Type B pancreatic cell (in vitro differentiated cells): ENCODE results near the gene SRRD. TPM values are rescaled to one million over a fixed set of nuclear protein-coding genes. Genes with fewer than 3 reads are reported as not detected.

Source experiments
- DNase-seq: peaks from one replicate; pipeline ENCODE4 v3.0.0; 2021; ENCODE audit warnings: mixed read lengths; ENCODE audit not compliant: unreplicated experiment; ENCODE audit errors: extremely low spot score
- H3K27ac Mint-ChIP-seq: 2 replicates; pipeline ENCODE4 v1.8.0; 2021; ENCODE audit warnings: mild to moderate bottlenecking, mixed read lengths
- H3K27me3 Mint-ChIP-seq: 2 replicates; pipeline ENCODE4 v1.8.0; 2021; ENCODE audit warnings: mixed read lengths
- H3K36me3 Mint-ChIP-seq: 2 replicates; pipeline ENCODE4 v1.8.0; 2021; ENCODE audit warnings: mixed read lengths
- H3K4me1 Mint-ChIP-seq: one replicate; pipeline ENCODE4 v1.8.0; 2021; ENCODE audit warnings: mixed read lengths; ENCODE audit not compliant: unreplicated experiment
- H3K4me3 Mint-ChIP-seq: 2 replicates; pipeline ENCODE4 v1.8.0; 2021; ENCODE audit warnings: mild to moderate bottlenecking, mixed read lengths
- H3K9me3 Mint-ChIP-seq: 2 replicates; pipeline ENCODE4 v1.8.0; 2021; ENCODE audit warnings: mixed read lengths
- total RNA-seq: library from RNA; stranded (reverse); gene quantifications from 2 replicates; pipeline ENCODE4 v1.2.1, GENCODE V29; 2021; ENCODE audit warnings: low replicate concordance
- TF ChIP-seq, protein P1 (sequence below): fragments of 200-600 bp; sonication (generic); conservative IDR thresholded peaks from 2 replicates; pipeline ENCODE4 v1.5.0; 2021; ENCODE audit warnings: antibody characterized with exemption, mild to moderate bottlenecking

Gene SRRD
- total RNA-seq, 1 donor from 2014 or later = 27.7 TPM

DNA sequence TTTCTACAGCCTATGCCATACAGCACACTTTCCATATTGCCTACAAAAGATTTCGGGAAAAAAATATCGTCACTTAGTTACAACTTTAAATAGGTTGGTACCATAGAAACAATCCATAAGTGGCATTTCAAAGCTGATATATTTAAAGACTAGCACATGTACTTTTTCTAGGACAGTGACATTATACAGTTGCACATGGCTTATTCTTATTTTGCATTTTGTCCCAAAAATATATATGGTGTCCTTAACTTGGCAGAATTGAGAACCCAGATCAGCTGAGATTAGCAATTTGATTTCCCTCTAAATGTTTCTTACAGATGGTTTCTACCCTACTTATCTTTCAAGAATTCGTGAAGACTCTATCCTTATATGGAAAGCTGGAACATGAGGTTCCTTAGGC is 32.3 kb downstream of the SRRD start:
- DNase-seq = no peak
- TF ChIP-seq, protein P1, sequence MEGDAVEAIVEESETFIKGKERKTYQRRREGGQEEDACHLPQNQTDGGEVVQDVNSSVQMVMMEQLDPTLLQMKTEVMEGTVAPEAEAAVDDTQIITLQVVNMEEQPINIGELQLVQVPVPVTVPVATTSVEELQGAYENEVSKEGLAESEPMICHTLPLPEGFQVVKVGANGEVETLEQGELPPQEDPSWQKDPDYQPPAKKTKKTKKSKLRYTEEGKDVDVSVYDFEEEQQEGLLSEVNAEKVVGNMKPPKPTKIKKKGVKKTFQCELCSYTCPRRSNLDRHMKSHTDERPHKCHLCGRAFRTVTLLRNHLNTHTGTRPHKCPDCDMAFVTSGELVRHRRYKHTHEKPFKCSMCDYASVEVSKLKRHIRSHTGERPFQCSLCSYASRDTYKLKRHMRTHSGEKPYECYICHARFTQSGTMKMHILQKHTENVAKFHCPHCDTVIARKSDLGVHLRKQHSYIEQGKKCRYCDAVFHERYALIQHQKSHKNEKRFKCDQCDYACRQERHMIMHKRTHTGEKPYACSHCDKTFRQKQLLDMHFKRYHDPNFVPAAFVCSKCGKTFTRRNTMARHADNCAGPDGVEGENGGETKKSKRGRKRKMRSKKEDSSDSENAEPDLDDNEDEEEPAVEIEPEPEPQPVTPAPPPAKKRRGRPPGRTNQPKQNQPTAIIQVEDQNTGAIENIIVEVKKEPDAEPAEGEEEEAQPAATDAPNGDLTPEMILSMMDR = no peak
- Mint-ChIP-seq H3K27ac (no peak overlapping the region), H3K4me3 (no peak overlapping the region), H3K36me3 (no peaks in the 10 kb centered on the region), H3K4me1 (peaks cover 27% of the 10 kb centered on the region), H3K9me3 (no peaks in the 10 kb centered on the region), H3K27me3 (no peaks in the 10 kb centered on the region)

DNA sequence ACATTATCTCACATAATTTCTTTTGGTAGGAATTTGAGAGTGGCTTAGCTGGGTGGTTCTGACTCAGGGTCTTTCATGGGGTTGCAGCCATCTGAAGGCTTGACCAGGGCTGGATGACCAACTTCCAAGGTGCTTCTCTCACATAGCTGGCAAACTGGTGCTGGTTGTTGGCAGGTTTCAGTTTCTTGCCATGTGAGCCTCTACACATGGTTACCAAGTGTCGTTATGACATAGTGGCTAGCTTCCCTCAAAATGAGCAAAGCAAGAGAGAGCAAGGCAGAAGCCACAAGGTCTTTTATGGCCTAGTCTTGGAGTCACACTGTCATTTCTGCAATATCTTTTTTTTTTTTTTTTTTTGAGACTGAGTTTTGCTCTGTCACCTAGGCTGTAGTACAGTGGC is 32.8 kb downstream of the SRRD start:
- Mint-ChIP-seq H3K27ac (no peak overlapping the region), H3K9me3 (no peaks in the 10 kb centered on the region), H3K27me3 (no peaks in the 10 kb centered on the region), H3K4me1 (peaks cover 21% of the 10 kb centered on the region), H3K36me3 (no peaks in the 10 kb centered on the region), H3K4me3 (no peak overlapping the region)
- TF ChIP-seq, protein P1 = no peak
- DNase-seq = no peak

DNA sequence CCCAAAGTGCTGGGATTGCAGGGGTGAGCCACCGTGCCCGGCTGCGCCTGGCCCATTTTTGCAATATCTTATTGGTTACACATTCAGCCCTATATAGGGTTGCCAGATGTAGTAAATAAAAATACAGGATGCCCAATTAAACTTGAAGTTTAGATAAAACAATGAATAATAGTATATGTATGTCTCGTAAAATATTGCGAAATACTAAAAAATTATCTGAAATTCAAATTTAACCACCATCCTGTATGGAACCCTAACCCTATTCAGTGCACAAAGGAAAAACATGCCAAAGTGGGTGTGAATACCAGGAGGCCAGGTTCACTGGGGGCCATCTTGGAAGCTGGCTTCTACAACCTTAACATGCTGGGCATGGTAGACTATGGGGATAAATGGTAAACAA is 33.8 kb downstream of the SRRD start:
- Mint-ChIP-seq H3K9me3 (no peaks in the 10 kb centered on the region), H3K27me3 (no peaks in the 10 kb centered on the region), H3K36me3 (no peaks in the 10 kb centered on the region), H3K27ac (no peak overlapping the region), H3K4me1 (peaks cover 17% of the 10 kb centered on the region), H3K4me3 (no peak overlapping the region)
- no peak for DNase-seq
- TF ChIP-seq, protein P1 = no peak

DNA sequence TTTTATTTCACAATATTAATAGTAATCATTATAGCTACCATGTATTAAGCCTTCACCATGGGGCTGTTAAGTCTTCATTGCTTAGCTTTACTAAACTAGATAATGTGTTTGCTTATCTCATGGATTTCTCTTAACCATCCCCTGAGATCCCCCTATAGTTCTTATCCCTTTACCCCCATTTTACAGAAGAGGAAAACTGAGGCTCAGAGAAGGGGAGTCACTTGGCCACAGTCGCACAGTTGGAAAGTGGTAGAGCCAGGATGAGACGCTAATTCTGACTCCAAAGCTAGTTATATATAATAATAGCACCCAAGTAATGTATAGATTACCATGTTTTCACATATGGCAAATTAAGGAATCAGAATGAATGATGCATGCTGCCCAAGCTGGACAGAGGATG is 38.3 kb downstream of the SRRD start:
- no peaks in the 10 kb centered on the region for H3K9me3 Mint-ChIP-seq
- H3K4me1 Mint-ChIP-seq = no peaks in the 10 kb centered on the region
- H3K27ac Mint-ChIP-seq = no peak overlapping the region
- TF ChIP-seq, protein P1 = no peak
- no peaks in the 10 kb centered on the region for H3K27me3 Mint-ChIP-seq
- no peak overlapping the region for H3K4me3 Mint-ChIP-seq
- DNase-seq = no peak
- H3K36me3 Mint-ChIP-seq = no peaks in the 10 kb centered on the region

DNA sequence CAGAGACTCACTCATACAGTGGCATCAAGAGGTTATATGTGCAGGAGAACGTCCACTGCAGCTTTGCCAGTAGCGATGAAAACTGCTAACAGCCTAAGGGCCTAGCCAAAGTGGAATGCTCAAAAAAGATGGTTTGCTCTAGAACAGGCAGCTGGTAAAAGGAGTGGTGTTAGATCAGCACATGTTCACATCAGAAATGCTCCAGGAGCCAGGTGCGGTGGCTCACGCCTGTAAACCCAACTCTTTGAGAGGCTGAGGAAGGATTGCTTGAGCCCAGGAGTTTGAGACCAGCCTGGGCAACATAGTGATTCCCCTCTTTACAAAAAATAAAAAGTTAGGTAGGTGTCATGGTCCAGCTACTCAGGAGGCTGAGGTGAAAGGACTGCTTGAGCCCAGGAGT is 38.9 kb downstream of the SRRD start:
- DNase-seq = no peak
- Mint-ChIP-seq H3K4me3 (no peak overlapping the region), H3K36me3 (no peaks in the 10 kb centered on the region), H3K4me1 (no peaks in the 10 kb centered on the region), H3K27me3 (no peaks in the 10 kb centered on the region), H3K9me3 (no peaks in the 10 kb centered on the region), H3K27ac (no peak overlapping the region)
- TF ChIP-seq, protein P1 = no peak

DNA sequence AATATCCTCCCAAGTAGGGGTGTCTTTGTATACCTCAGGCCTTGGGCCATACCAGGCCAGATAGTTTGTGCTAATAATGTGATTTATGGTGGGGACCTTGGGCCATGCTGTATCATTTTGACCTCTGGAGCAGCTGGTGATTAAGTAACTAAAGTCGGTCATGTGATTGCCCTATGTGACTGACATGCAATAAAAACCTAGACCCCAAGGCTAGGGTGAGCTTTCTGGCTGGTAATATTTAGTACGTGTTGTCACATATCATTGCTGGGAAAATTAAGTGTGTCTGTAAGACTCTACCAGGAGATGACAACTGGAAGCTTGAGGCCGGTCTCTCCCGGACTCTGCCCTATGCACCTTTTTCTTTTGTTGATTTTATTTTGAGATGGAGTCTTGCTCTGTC is 41.2 kb downstream of the SRRD start:
- no peak for DNase-seq
- no peaks in the 10 kb centered on the region for H3K4me1 Mint-ChIP-seq
- no peaks in the 10 kb centered on the region for H3K36me3 Mint-ChIP-seq

More for the DNA sequence above, 41.2 kb downstream of the SRRD start:
- Mint-ChIP-seq H3K4me3 (no peak overlapping the region), H3K27ac (no peak overlapping the region), H3K9me3 (no peaks in the 10 kb centered on the region), H3K27me3 (no peaks in the 10 kb centered on the region)
- TF ChIP-seq, protein P1 = no peak
